ENCODE measurements around the gene PSKH1. TPM values are rescaled to one million over a fixed set of nuclear protein-coding genes. Genes with fewer than 3 reads are reported as not detected.
"Not testable (repeated sequence)": the region's sequence is repeated elsewhere in the genome, so short reads cannot be mapped to it uniquely, and the experiment has no call there.

The PSKH1 gene
- total and polyA plus RNA-seq, 8 donors, result 12.7 to 17.7 (median 15.5) TPM

GRCh38 chr16:67971111-67971510, 78.1 kb downstream of the PSKH1 start:
- H3K36me3 ChIP-seq, result no peaks in the 10 kb centered on the region
- H3K4me3 ChIP-seq, result no peak overlapping the region
- no peaks in the 10 kb centered on the region for H3K9me3 ChIP-seq
- intact Hi-C loops (cut with DNase I), result no loop called here
- no peak for ATAC-seq
- DNase-seq, result no peak
- peaks cover 6 to 13% (median 12%) of the 10 kb centered on the region in 3 donors for H3K4me1 ChIP-seq
- no peak overlapping the region for H3K27ac ChIP-seq
- FAIRE-seq, result no peak
- TF ChIP-seq CTCF (IDR thresholded peaks at IDR 0.05), result no peak
- no peaks in the 10 kb centered on the region for H3K27me3 ChIP-seq
- 92 to 93% methylated on average over 9 of the region's 9 CpGs for WGBS, 2 donors

- H3K9me3 ChIP-seq; FAIRE-seq; ATAC-seq; H3K4me1 ChIP-seq; H3K4me3 ChIP-seq; DNase-seq; H3K27me3 ChIP-seq; intact Hi-C loops (cut with DNase I); H3K36me3 ChIP-seq; H3K27ac ChIP-seq: not testable (repeated sequence)
- 83 to 84% methylated on average over 7 of the region's 7 CpGs for WGBS, 2 donors
These were observed 79.2 kb downstream of the PSKH1 start for GRCh38 chr16:67972285-67972684.

- Histone ChIP-seq H3K36me3 (no peaks in the 10 kb centered on the region), H3K4me3 (no peak overlapping the region), H3K4me1 (no peaks in the 10 kb centered on the region), H3K27ac (no peak overlapping the region), H3K27me3 (no peaks in the 10 kb centered on the region), H3K9me3 (no peaks in the 10 kb centered on the region)
- WGBS, 2 donors, result 58 to 59% methylated on average over 14 of the region's 14 CpGs
- DNase-seq (no peak), ATAC-seq (no peak), FAIRE-seq (no peak)
- no peak for TF ChIP-seq CTCF (IDR thresholded peaks at IDR 0.05)
- intact Hi-C loops (cut with DNase I), result no loop called here
These were observed 82.5 kb downstream of the PSKH1 start for GRCh38 chr16:67975321-67976105.

- WGBS, 2 donors, result 92 to 94% methylated on average over 2 of the region's 2 CpGs
- no peak for TF ChIP-seq CTCF (IDR thresholded peaks at IDR 0.05)
- no peak for FAIRE-seq
These were observed 83.2 kb downstream of the PSKH1 start for GRCh38 chr16:67976205-67976604.

GRCh38 chr16:67977005-67977404, 84.0 kb downstream of the PSKH1 start:
- Histone ChIP-seq H3K4me1 (no peaks in the 10 kb centered on the region), H3K4me3 (no peak overlapping the region), H3K9me3 (no peaks in the 10 kb centered on the region), H3K36me3 (no peaks in the 10 kb centered on the region), H3K27ac (no peak overlapping the region), H3K27me3 (no peaks in the 10 kb centered on the region)
- ATAC-seq, result no peak
- FAIRE-seq, result no peak
- intact Hi-C loops (cut with DNase I), result no loop called here
- no peak for TF ChIP-seq CTCF (IDR thresholded peaks at IDR 0.05)
- no peak for DNase-seq
- 43 to 56% methylated on average over 5 of the region's 5 CpGs for WGBS, 2 donors

More at GRCh38 chr16:67976205-67976604, 83.2 kb downstream of the PSKH1 start:
- H3K4me1 ChIP-seq, result no peaks in the 10 kb centered on the region
- H3K36me3 ChIP-seq, result no peaks in the 10 kb centered on the region
- no peak overlapping the region for H3K4me3 ChIP-seq
- no peak overlapping the region for H3K27ac ChIP-seq
- ATAC-seq (no peak), DNase-seq (no peak)
- intact Hi-C loops (cut with DNase I), result no loop called here
- no peaks in the 10 kb centered on the region for H3K27me3 ChIP-seq
- H3K9me3 ChIP-seq, result no peaks in the 10 kb centered on the region

All from pancreas (tissue), 10 donors.